GM12892 (cell line): ENCODE data around the gene PRIM1.

ENCODE experiments used
- POLR2A ChIP-seq: IDR thresholded peaks from 2 replicates; pipeline ENCODE4 v1.6.1; 2011; ENCODE audit warnings: low read depth, low read length, control low read depth
- POLR2AphosphoS5 ChIP-seq: IDR thresholded peaks from 2 replicates; pipeline ENCODE4 v1.6.1; 2011; ENCODE audit warnings: low read depth, low read length, control low read depth

- TF ChIP-seq POLR2A (no peak), POLR2AphosphoS5 (no peak)
Observed at GRCh38 chr12:56725723-56726102, 26.4 kb downstream of the PRIM1 start.
